Measurements from ENCODE around the gene LAMA2. TPM values are rescaled to one million over a fixed set of nuclear protein-coding genes. Genes with fewer than 3 reads are reported as not detected.

Gene LAMA2
- total RNA-seq, 1 donor from 2014 or later: 0.23 TPM

DNA sequence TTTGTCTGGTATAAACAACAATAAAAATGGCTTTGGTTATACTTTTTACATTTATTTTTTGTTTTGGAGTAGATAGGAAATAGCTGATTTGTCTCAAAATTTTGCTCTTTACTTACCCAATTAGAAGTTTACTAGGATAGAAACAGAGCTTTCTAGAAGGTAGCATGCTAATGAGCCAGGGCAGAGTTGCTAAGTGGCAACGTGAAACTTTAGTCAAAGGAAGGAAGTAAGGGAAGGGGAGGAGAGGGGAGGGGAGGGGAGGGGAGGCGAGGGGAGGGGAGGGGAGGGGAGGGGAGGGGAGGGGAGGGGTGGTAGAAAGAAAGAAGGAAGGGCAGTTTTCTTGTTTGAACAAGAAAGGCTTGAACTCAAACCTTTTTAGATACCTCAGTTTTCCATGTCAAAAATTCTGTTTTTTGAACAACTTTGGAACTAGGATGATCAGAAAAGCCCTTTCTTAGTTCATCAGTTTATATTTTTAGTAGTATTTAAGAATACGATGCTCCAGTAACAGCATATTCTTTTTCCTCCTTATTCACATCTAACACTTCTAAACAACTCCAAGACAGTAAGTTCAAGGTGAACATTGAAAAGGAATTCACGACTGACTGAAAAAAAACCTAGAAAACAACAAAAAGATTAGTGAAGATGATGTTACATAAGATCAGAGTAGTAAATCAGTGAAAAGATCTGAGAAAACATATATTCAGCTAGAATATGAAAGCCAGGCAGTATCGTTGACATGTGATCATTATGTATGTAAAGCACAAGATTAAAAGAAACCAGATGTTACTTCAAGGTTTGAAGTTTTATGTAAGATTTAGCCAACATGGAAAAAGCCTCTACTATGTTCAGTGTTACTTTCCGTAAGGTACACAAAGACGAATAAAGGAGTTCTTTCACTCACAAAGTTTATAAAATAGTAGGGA, 563.6 kb downstream of the LAMA2 start:
- Mint-ChIP-seq H3K4me3 (ENCODE audit: low read depth) (no peak overlapping the region), H3K9me3 (peaks cover 9% of the 10 kb centered on the region), H3K36me3 (ENCODE audit: low read depth) (peaks cover 6% of the 10 kb centered on the region), H3K27me3 (ENCODE audit: low read depth) (no peaks in the 10 kb centered on the region), H3K4me1 (ENCODE audit: low read depth) (peaks cover 51% of the 10 kb centered on the region), H3K27ac (no peak overlapping the region)
- intact Hi-C loops (cut with micrococcal nuclease): no loop called here
- DNase-seq (ENCODE audit: low spot score): no peak

DNA sequence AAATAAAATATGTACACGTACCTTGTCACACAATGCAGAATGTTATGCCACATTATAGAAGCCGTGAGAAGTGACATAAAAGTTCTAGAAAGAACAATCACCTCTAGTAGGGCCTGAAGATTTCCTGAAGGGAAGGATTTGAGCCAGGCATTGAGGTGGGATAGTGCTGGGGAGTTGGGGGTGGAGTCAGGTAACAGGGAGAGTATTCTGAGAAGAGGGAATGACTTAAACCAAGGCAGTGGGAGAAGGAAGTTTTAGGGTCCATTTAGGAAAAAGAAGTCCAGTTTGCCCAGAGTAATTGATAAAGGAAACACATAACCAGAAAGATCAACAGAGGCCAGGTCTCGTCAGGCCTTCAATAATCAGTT, 564.2 kb downstream of the LAMA2 start:
- Mint-ChIP-seq H3K27ac (no peak overlapping the region), H3K4me3 (ENCODE audit: low read depth) (no peak overlapping the region), H3K9me3 (peaks cover 9% of the 10 kb centered on the region), H3K36me3 (ENCODE audit: low read depth) (peaks cover 6% of the 10 kb centered on the region), H3K4me1 (ENCODE audit: low read depth) (peaks cover 51% of the 10 kb centered on the region), H3K27me3 (ENCODE audit: low read depth) (no peaks in the 10 kb centered on the region)
- intact Hi-C loops (cut with micrococcal nuclease): no loop called here
- no peak for DNase-seq (ENCODE audit: low spot score)

DNA sequence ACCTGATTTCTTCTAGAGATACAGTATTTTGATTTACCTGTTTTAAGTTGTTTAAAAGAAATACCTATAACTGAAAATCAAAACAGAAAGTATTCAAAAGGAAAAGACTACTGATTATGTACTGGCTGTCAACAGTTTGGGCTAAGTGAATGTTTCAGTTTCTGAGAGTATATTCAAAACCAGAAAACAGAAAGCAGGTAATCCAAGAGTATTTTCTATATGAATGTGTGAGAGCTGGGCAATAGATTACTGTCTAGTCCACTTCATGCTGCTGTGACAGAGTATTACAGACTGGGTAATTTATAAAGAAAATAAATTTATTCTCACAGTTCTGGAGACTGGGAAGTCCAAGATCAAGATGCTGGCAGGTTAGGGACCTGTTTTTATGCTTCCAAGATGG, 566.0 kb downstream of the LAMA2 start:
- H3K4me1 Mint-ChIP-seq (ENCODE audit: low read depth): peaks cover 57% of the 10 kb centered on the region
- intact Hi-C loops (cut with micrococcal nuclease): loop anchor here (1.0 to 2.0 kb wide), 2 partner anchors 41 to 224 kb away; no protein-coding TSS in a partner anchor
- H3K9me3 Mint-ChIP-seq: peaks cover 9% of the 10 kb centered on the region
- peaks cover 10% of the 10 kb centered on the region for H3K36me3 Mint-ChIP-seq (ENCODE audit: low read depth)
- no peak for DNase-seq (ENCODE audit: low spot score)
- H3K4me3 Mint-ChIP-seq (ENCODE audit: low read depth): no peak overlapping the region
- no peak overlapping the region for H3K27ac Mint-ChIP-seq
- H3K27me3 Mint-ChIP-seq (ENCODE audit: low read depth): no peaks in the 10 kb centered on the region

DNA sequence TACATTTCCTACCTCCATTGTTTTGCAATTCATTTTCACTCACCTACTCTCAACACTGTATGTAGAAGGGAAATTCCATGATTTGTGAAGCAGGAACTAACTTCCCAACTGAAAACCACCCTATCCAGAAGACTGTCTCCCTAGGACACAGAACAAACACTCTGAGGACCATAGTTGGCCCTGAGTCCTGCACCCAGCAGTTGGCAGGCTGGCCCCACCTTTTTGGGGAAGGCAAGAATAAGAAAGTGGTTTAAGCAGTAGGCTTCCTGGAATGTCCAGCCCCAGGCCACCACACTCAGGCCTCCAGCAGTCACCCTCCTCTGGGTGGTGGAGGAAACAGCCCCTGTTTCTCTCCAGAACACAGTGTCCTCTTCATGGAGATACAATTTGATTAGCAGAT, 568.2 kb downstream of the LAMA2 start:
- Mint-ChIP-seq H3K9me3 (peaks cover 9% of the 10 kb centered on the region), H3K27ac (no peak overlapping the region), H3K4me1 (ENCODE audit: low read depth) (peaks cover 42% of the 10 kb centered on the region), H3K4me3 (ENCODE audit: low read depth) (no peak overlapping the region), H3K27me3 (ENCODE audit: low read depth) (peaks cover under 1% of the 10 kb centered on the region), H3K36me3 (ENCODE audit: low read depth) (peaks cover 10% of the 10 kb centered on the region)
- DNase-seq (ENCODE audit: low spot score): no peak
- intact Hi-C loops (cut with micrococcal nuclease): no loop called here

DNA sequence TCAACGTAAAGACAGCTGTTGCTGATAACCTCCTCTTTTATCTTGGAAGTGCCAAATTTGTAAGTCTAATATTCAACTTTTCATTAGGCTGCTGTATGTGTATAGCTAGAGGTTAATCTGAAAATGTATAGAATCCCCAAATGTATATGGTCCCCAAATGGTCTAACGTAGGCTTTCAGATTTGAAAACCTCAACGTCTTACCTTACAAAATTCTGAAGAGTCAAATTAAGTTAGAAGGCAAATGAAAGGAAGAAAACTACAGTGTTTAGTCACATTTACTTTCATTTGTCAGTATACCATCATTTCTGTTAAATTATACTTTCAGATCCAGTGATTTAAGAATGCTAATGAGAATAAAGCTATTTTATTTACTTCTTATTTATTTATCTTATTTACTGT, 570.1 kb downstream of the LAMA2 start:
- no peak for DNase-seq (ENCODE audit: low spot score)
- Mint-ChIP-seq H3K27me3 (ENCODE audit: low read depth) (peaks cover 8% of the 10 kb centered on the region), H3K9me3 (peaks cover 9% of the 10 kb centered on the region), H3K4me3 (ENCODE audit: low read depth) (no peak overlapping the region), H3K27ac (no peak overlapping the region), H3K36me3 (ENCODE audit: low read depth) (peaks cover 10% of the 10 kb centered on the region), H3K4me1 (ENCODE audit: low read depth) (peaks cover 30% of the 10 kb centered on the region)
- intact Hi-C loops (cut with micrococcal nuclease): no loop called here

DNA sequence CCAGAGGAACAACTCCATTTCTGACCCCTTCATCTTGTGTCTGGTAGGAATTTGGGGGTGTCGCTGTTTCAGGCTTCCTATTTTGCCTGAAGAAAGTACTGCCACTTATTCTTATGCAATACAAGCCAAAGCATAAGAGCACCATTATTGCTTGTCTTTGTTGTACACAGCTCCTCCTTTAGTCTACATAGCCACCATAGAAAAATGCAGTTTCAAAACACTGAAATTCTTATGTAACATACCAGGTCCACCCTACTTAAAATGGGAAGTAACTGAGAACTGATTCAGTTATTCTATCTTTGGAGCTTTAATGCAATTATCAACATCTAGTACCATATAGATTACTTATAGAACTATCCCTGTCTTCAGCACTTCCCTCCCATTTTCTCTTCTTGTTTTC, 571.5 kb downstream of the LAMA2 start:
- intact Hi-C loops (cut with micrococcal nuclease): no loop called here
- Mint-ChIP-seq H3K4me1 (ENCODE audit: low read depth) (peaks cover 22% of the 10 kb centered on the region), H3K27ac (no peak overlapping the region), H3K27me3 (ENCODE audit: low read depth) (peaks cover 8% of the 10 kb centered on the region), H3K36me3 (ENCODE audit: low read depth) (peaks cover 10% of the 10 kb centered on the region), H3K4me3 (ENCODE audit: low read depth) (no peak overlapping the region), H3K9me3 (peaks cover 9% of the 10 kb centered on the region)
- no peak for DNase-seq (ENCODE audit: low spot score)

DNA sequence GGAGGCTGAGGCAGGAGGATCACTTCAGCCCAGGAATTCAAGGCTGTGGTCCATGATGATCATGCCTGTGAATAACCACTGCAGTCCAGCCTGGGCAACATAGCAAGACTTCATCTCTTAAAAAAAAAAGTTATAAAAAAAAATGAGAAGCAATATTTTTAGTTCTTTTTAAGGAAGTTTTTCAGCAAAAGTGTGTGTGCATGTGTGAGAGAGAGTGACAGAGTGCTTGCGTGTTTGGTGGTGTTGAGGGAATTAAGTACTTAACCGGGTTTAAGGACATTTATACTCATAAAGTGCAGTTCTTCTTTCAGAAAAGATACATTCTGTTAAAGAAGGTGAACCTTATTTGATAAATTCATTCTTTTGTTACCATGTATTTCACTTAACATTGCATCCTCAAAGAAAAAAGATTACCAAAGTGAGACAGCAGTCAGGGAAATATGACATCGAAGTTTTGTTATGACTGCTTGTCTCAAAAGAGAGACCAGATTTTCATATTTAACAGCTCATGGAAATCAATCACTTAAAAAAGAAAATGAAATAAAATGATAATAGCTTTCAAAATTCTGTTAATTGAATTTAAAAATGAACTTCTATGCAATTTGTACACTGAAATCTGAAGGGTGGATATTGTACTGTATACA, 572.3 kb downstream of the LAMA2 start:
- no peak for DNase-seq (ENCODE audit: low spot score)
- Mint-ChIP-seq H3K4me3 (ENCODE audit: low read depth) (no peak overlapping the region), H3K4me1 (ENCODE audit: low read depth) (peaks cover 18% of the 10 kb centered on the region), H3K27me3 (ENCODE audit: low read depth) (peaks cover 8% of the 10 kb centered on the region), H3K27ac (no peak overlapping the region), H3K36me3 (ENCODE audit: low read depth) (peaks cover 10% of the 10 kb centered on the region), H3K9me3 (peaks cover 9% of the 10 kb centered on the region)
- intact Hi-C loops (cut with micrococcal nuclease): no loop called here

DNA sequence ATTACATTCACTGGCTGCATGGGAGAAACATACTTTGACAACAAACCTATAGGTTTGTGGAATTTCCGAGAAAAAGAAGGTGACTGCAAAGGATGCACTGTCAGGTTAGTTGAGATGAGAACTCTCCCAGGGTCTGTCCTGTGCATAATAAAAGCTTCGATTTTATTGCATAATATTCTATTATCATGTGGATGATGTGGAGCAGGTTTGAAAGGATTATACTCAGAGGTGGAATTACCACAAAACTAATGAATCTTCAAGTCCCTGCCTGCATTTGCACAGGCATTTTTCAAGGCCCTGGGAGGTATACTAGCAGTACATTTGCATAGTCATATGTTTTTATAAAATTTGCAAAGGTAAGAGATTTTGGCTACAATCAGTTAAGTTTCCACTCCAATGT, 577.3 kb downstream of the LAMA2 start:
- Mint-ChIP-seq H3K9me3 (no peaks in the 10 kb centered on the region), H3K27me3 (ENCODE audit: low read depth) (peaks cover 10% of the 10 kb centered on the region), H3K36me3 (ENCODE audit: low read depth) (no peaks in the 10 kb centered on the region), H3K4me3 (ENCODE audit: low read depth) (no peak overlapping the region), H3K27ac (no peak overlapping the region), H3K4me1 (ENCODE audit: low read depth) (no peaks in the 10 kb centered on the region)
- intact Hi-C loops (cut with micrococcal nuclease): no loop called here
- no peak for DNase-seq (ENCODE audit: low spot score)

DNA sequence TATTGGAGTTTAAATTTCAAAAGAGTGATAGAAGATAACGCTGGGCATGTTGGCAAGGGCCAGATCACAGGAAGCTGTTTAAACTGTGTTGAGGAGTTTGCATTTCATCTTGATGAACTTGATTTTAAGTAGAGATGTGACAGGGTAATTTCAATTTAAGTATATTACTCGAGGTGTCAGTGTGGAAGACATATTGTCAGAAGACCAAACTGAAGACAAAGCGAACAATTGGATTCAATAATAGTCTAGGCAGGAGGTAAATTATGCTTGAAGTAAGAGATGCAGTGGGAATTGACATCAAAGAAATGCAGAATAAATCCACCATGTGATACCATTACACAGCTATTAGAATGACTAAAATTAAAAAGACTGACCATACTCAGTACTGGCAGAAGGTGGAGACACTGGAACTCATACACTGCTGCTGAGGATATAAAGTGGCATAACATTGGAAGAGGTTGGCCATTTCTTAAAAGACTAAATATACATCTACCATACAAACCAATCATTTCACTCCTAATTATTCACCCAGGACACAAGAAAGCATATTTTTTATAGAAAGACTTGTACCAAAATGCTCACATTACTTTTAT, 586.2 kb downstream of the LAMA2 start:
- intact Hi-C loops (cut with micrococcal nuclease): no loop called here
- Mint-ChIP-seq H3K4me3 (ENCODE audit: low read depth) (no peak overlapping the region), H3K27ac (no peak overlapping the region), H3K4me1 (ENCODE audit: low read depth) (peaks cover 7% of the 10 kb centered on the region), H3K36me3 (ENCODE audit: low read depth) (no peaks in the 10 kb centered on the region), H3K9me3 (no peaks in the 10 kb centered on the region), H3K27me3 (ENCODE audit: low read depth) (peaks cover 11% of the 10 kb centered on the region)
- DNase-seq (ENCODE audit: low spot score): no peak

DNA sequence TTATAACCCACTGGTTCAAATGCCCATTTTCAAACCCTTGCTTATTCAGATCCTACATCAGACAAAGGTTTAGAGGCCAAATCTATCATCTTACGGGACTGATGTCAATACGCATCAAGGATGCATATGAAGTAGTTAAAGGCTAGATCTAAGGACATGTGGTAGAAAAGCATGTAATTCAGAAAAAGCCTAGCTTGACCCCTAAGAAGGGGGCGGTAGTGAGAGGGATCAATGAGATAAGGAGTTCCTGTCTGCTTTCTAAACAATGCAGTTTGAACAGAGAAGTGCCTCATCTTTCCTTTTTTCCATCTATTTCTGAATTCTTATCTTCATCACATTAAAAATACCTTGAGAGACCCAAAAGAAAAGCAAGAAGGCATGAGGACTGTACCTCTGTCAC, 589.3 kb downstream of the LAMA2 start:
- intact Hi-C loops (cut with micrococcal nuclease): no loop called here
- H3K4me1 Mint-ChIP-seq (ENCODE audit: low read depth): peaks cover 7% of the 10 kb centered on the region
- DNase-seq (ENCODE audit: low spot score): no peak

DNA sequence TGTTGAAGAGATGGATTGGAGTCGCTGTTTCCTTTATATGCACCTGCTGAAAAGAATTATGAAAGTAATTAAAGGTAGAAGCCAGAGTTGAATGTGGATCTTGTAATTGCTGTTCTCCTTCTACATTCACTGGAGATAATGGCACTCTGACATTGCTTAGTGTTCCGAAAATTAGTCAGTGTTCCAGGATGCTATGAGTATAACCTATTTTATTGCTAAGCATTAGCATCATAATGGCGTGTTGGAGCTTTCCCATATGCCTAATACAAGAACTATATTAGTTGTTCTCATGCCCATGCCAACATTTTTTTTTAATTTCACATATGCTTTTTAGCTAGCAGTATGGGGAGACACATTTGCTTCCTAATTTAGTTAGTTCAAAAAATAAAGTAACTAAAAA, 590.6 kb downstream of the LAMA2 start:
- H3K4me3 Mint-ChIP-seq (ENCODE audit: low read depth): no peak overlapping the region
- no peaks in the 10 kb centered on the region for H3K9me3 Mint-ChIP-seq
- peaks cover 7% of the 10 kb centered on the region for H3K4me1 Mint-ChIP-seq (ENCODE audit: low read depth)
- intact Hi-C loops (cut with micrococcal nuclease): no loop called here
- no peaks in the 10 kb centered on the region for H3K36me3 Mint-ChIP-seq (ENCODE audit: low read depth)
- peaks cover 8% of the 10 kb centered on the region for H3K27me3 Mint-ChIP-seq (ENCODE audit: low read depth)
- DNase-seq (ENCODE audit: low spot score): no peak
- no peak overlapping the region for H3K27ac Mint-ChIP-seq

More for the DNA sequence above, 589.3 kb downstream of the LAMA2 start:
- Mint-ChIP-seq H3K27ac (no peak overlapping the region), H3K9me3 (no peaks in the 10 kb centered on the region), H3K4me3 (ENCODE audit: low read depth) (no peak overlapping the region), H3K36me3 (ENCODE audit: low read depth) (no peaks in the 10 kb centered on the region), H3K27me3 (ENCODE audit: low read depth) (peaks cover 11% of the 10 kb centered on the region)

DNA sequence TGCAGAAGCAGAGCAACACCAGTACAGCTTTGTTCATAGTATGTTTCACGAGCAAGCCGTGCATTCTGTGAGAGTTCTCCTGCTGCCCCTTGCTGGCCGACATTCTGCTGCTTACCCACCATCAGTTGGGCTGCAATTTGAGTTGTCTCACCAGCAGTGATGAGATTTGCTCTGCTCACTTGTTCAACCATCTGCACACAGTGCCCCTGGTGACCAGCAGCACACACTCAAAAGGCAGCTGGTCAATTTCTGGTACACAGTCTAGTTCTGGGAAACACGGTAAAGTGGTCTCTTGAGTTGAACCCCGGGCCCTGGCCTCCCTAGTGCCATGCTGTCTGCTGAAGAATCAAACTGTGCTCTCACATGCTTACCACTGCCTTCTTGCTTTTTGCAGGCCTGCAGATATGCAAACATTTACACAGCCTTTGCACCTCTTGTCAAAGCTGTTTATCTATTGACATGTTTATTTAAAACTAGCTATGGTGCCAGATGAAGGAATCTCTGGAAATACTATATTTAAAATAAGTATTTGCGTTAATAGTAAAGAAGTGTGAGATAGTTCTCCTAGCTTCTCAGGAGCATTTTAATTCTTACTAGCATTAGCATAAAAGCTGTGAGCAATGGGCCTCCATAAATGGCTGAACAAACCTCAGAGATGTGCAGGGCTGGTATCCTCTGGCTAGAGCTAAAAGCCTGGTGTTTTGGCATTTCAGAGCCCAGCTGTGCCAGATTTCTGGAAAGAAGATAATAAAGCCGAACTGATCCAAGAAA, 592.7 kb downstream of the LAMA2 start:
- Mint-ChIP-seq H3K9me3 (no peaks in the 10 kb centered on the region), H3K4me1 (ENCODE audit: low read depth) (peaks cover 7% of the 10 kb centered on the region), H3K27ac (no peak overlapping the region), H3K27me3 (ENCODE audit: low read depth) (peaks cover 8% of the 10 kb centered on the region), H3K4me3 (ENCODE audit: low read depth) (no peak overlapping the region), H3K36me3 (ENCODE audit: low read depth) (no peaks in the 10 kb centered on the region)
- DNase-seq (ENCODE audit: low spot score): no peak
- intact Hi-C loops (cut with micrococcal nuclease): no loop called here
